Body of pancreas (tissue), 4 donors: ENCODE measurements around the gene RAI1. TPM values are rescaled to one million over a fixed set of nuclear protein-coding genes. Genes with fewer than 3 reads are reported as not detected.

ENCODE experiments used
- ATAC-seq: fragments of 150-250 bp; one replicate; pipeline ENCODE4 v1.9.1; 2016
- DNase-seq, 4 donors: peaks; one replicate each; pipeline ENCODE4 v3.0.0-alpha.2; 2019
- H3K27ac ChIP-seq, 4 donors: fragments of 200-600 bp; sonication (generic); 1 replicate in 3 of 4; 2 replicates in 1 of 4; pipeline versions ENCODE4 v1.5.1 to v1.6.1; 2016 to 2019; ENCODE audit warnings: mild to moderate bottlenecking in 1 of 4, mixed read lengths in 1 of 4, moderate library complexity in 1 of 4
- H3K27me3 ChIP-seq, 2 donors: fragments of 200-600 bp; sonication (generic); one replicate each; pipeline ENCODE4 v1.6.0; 2016; ENCODE audit warnings: mild to moderate bottlenecking in 1 of 2
- H3K36me3 ChIP-seq, 2 donors: fragments of 200-600 bp; sonication (generic); replicated peaks in 1 of 2; 2 replicates each; pipeline ENCODE4 v1.5.1; 2016; ENCODE audit warnings: low read depth in 2 of 2; ENCODE audit not compliant: insufficient read depth in 1 of 2
- H3K4me1 ChIP-seq: fragments of 200-600 bp; sonication (generic); one replicate; pipeline ENCODE4 v1.6.0; 2016
- H3K4me3 ChIP-seq, 2 donors: fragments of 200-600 bp; sonication (generic); 1 replicate in 1 of 2; 2 replicates in 1 of 2; pipeline ENCODE4 v1.5.1; 2016 to 2019
- H3K9me3 ChIP-seq, 3 donors: fragments of 200-600 bp; sonication (generic); 1 replicate in 2 of 3; 2 replicates in 1 of 3; pipeline ENCODE4 v1.5.1; 2016
- CTCF ChIP-seq, 7 experiments: fragments of 450-650 bp in 4 of 7; fragments of 200-600 bp in 3 of 7; sonication (generic) in 3 of 7; IDR thresholded peaks; one replicate each; pipeline ENCODE4 v1.5.1; 2016 to 2019; ENCODE audit warnings: antibody characterized with exemption in 7 of 7
- POLR2A ChIP-seq, 3 donors: fragments of 450-650 bp; IDR thresholded peaks; one replicate each; pipeline ENCODE4 v1.6.1; 2016; ENCODE audit warnings: antibody characterized with exemption in 3 of 3, mild to moderate bottlenecking in 2 of 3
- WGBS, 2 donors: methylation state at CpG; one replicate each; pipeline ENCODE4 v1.1.5; 2017; 5-methylcytosine and 5-hydroxymethylcytosine counted together
- intact Hi-C: fragments of 100-400 bp; cut with DNase I; formaldehyde crosslinking; loops from one replicate; pipeline ENCODE4 v1.15.1; 2023
- total RNA-seq, 2 donors: library from RNA; depleted of rRNA; stranded (reverse); fragments of >200 nt; gene quantifications; one replicate each; pipeline ENCODE4 v1.1.0, GENCODE V29; 2016

Gene RAI1
- total RNA-seq, 2 donors from 2014 or later, result 16.3 to 41.5 TPM

GRCh38 chr17:17835415-17836249 is 154.4 kb downstream of the RAI1 start:
- intact Hi-C loops, result no loop called here
- DNase-seq (no peak), ATAC-seq (no peak)
- Histone ChIP-seq H3K4me3 (no peak overlapping the region), H3K27ac (peak overlapping the region; percentile 97 to 100 (median 99)), H3K4me1 (peaks cover 73% of the 10 kb centered on the region), H3K9me3 (no peaks in the 10 kb centered on the region), H3K36me3 (no peaks in the 10 kb centered on the region), H3K27me3 (no peaks in the 10 kb centered on the region)
- WGBS, 2 donors, result 19 to 33% methylated on average over 15 to 25 of the region's 25 CpGs
- TF ChIP-seq POLR2A (IDR thresholded peaks at IDR 0.05), result no peak
- no peak for TF ChIP-seq CTCF (IDR thresholded peaks at IDR 0.05)

- peak overlapping the region; percentile 32 to 89 for H3K4me3 ChIP-seq
- TF ChIP-seq POLR2A (IDR thresholded peaks at IDR 0.05) (peak; percentile 99 to 100 (median 99)), CTCF (IDR thresholded peaks at IDR 0.05) (no peak)
- H3K36me3 ChIP-seq, result no peaks in the 10 kb centered on the region
- no peaks in the 10 kb centered on the region for H3K9me3 ChIP-seq
- H3K27me3 ChIP-seq, result no peaks in the 10 kb centered on the region
- 1% methylated on average over 69 of the region's 69 CpGs; no CpG with 5 or more reads in 1 of the 2 donors for WGBS, 2 donors
- H3K4me1 ChIP-seq, result peaks cover 76% of the 10 kb centered on the region
- intact Hi-C loops, result no loop called here
- H3K27ac ChIP-seq, result peak overlapping the region; percentile 97 to 100 (median 99)
- DNase-seq (peak; percentile 98 to 99 (median 99)), ATAC-seq (peak; percentile 77)
These were observed 155.1 kb downstream of the RAI1 start for GRCh38 chr17:17836250-17836817.

DNA sequence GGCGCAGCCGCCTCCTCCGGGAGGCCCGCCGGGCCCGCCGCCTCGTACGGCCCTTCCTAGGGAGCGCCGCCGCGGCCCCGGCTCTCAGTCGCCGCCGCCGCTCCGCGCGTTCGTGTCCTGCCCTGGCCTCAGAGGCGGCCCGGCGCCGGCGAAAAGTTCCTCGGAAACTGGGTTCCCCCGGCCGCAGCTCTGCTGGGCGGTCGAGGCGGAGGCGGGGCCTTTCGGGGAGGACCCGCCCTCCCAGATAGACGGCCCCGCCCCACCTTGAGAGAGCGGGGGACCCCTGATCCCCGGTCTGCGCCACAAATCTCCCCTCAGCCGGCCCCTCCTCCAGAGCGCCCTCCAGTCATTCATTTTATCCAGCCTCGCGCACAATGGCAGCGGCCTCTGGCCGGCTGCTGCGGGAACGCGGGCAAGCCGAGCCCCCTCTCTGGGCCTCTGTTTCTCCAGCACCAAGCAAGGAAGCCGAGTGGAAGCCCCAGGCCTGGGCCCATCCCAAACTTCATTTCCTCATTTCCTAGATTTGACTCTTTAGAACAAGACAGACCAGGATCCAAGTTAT is 155.6 kb downstream of the RAI1 start, which contains the start of gene SREBF1:
Gene SREBF1 (minus strand): TSS at position 169 of the 562 bp plus-strand sequence. CDS start 169 bp downstream, outside the sequence.
- intact Hi-C loops, result no loop called here
- peak within 1 kb of the TSS; percentile 97 to 100 (median 99) for H3K27ac ChIP-seq
- 2 to 8% methylated on average over 11 to 52 of the region's 52 CpGs for WGBS, 2 donors
- H3K4me3 ChIP-seq, result peak within 1 kb of the TSS; percentile 32 to 89
- peak; percentile 47 to 68 (median 52) for DNase-seq
- no peaks in the 10 kb centered on the region for H3K27me3 ChIP-seq
- TF ChIP-seq CTCF (IDR thresholded peaks at IDR 0.05) (no peak), POLR2A (IDR thresholded peaks at IDR 0.05) (no peak)
- no peaks in the 10 kb centered on the region for H3K9me3 ChIP-seq
- peaks cover 78% of the 10 kb centered on the region for H3K4me1 ChIP-seq
- peak; percentile 1 for ATAC-seq
- no peaks in the 10 kb centered on the region for H3K36me3 ChIP-seq

GRCh38 chr17:17837380-17837821 is 156.1 kb downstream of the RAI1 start:
- H3K36me3 ChIP-seq, result no peaks in the 10 kb centered on the region
- no peak overlapping the region for H3K4me3 ChIP-seq
- H3K4me1 ChIP-seq, result peaks cover 80% of the 10 kb centered on the region
- peak overlapping the region; percentile 97 to 100 (median 99) for H3K27ac ChIP-seq
- intact Hi-C loops, result no loop called here
- TF ChIP-seq POLR2A (IDR thresholded peaks at IDR 0.05), result peak in 1 of 3 donors; percentile 25
- TF ChIP-seq CTCF (IDR thresholded peaks at IDR 0.05), result no peak
- WGBS, 2 donors, result 36 to 48% methylated on average over 3 of the region's 3 CpGs
- peak in 3 of 4 donors; percentile 45 to 61 (median 56) for DNase-seq
- no peak for ATAC-seq
- no peaks in the 10 kb centered on the region for H3K9me3 ChIP-seq
- H3K27me3 ChIP-seq, result no peaks in the 10 kb centered on the region
